Retinal pigment epithelial cell (primary cell): ENCODE data around the gene ESM1.

Experiments used
- DNase-seq: peaks from one replicate; pipeline ENCODE4 v3.0.0-alpha.2; 2010; ENCODE audit warnings: low read depth
- H3K4me3 ChIP-seq: 2 replicates; pipeline ENCODE4 v1.5.1; 2011; ENCODE audit warnings: mild to moderate bottlenecking, low read length, control low read depth, moderate library complexity
- CTCF ChIP-seq: conservative IDR thresholded peaks from 2 replicates; pipeline ENCODE4 v1.5.1; 2011; ENCODE audit warnings: low read depth, low read length, control low read depth, inconsistent platforms

The ESM1 gene

GRCh38 chr5:54988218-54988617, 2.8 kb upstream of the ESM1 start:
- TF ChIP-seq CTCF = no peak
- no peak overlapping the region for H3K4me3 ChIP-seq
- no peak for DNase-seq

GRCh38 chr5:54986269-54986654, 869 bp upstream of the ESM1 start:
- DNase-seq = no peak
- no peak for TF ChIP-seq CTCF
- no peak overlapping the region for H3K4me3 ChIP-seq

GRCh38 chr5:54981928-54982327, 3.5 kb downstream of the ESM1 start:
- TF ChIP-seq CTCF = no peak
- DNase-seq = no peak
- no peak overlapping the region for H3K4me3 ChIP-seq

- no peak overlapping the region for H3K4me3 ChIP-seq
- no peak for TF ChIP-seq CTCF
- no peak for DNase-seq
Observed at GRCh38 chr5:54975701-54976100, 9.7 kb downstream of the ESM1 start.

- TF ChIP-seq CTCF = peak; percentile 24
- no peak for DNase-seq
- no peak overlapping the region for H3K4me3 ChIP-seq
Observed at GRCh38 chr5:54969856-54970828, 15.3 kb downstream of the ESM1 start.

- no peak for TF ChIP-seq CTCF
- DNase-seq = no peak
- H3K4me3 ChIP-seq = no peak overlapping the region
Observed at GRCh38 chr5:54969242-54969641, 16.2 kb downstream of the ESM1 start.

GRCh38 chr5:54965806-54966205, 19.6 kb downstream of the ESM1 start:
- TF ChIP-seq CTCF = no peak
- H3K4me3 ChIP-seq = no peak overlapping the region

More at GRCh38 chr5:54965806-54966205, 19.6 kb downstream of the ESM1 start:
- no peak for DNase-seq
